Right renal pelvis (tissue), 4 donors: Measurements from ENCODE around the gene OTOA. TPM values are rescaled to one million over a fixed set of nuclear protein-coding genes. Genes with fewer than 3 reads are reported as not detected.
A peak's percentile ranks its signal among the peaks of the same experiment; 100 is the strongest.
"Not testable (repeated sequence)": the region's sequence is repeated elsewhere in the genome, so short reads cannot be mapped to it uniquely, and the experiment has no call there.

Experiments
- DNase-seq, 4 donors: peaks; one replicate each; pipeline ENCODE4 v3.0.0-alpha.2; 2013; ENCODE audit warnings: low read depth in 4 of 4, low spot score in 3 of 4, missing footprints in 1 of 4
- polyA plus RNA-seq, 4 donors: library from polyadenylated mRNA; unstranded; fragments of 120-200 nt; gene quantifications; one replicate each; pipeline ENCODE4 v1.2.1, GENCODE V29; 2013; ENCODE audit not compliant: insufficient read length in 4 of 4

OTOA gene
- polyA plus RNA-seq: under 1 TPM in 3 of 4 donors, not detected in 1; 0.07 to 0.17 (median 0.10) TPM

DNA sequence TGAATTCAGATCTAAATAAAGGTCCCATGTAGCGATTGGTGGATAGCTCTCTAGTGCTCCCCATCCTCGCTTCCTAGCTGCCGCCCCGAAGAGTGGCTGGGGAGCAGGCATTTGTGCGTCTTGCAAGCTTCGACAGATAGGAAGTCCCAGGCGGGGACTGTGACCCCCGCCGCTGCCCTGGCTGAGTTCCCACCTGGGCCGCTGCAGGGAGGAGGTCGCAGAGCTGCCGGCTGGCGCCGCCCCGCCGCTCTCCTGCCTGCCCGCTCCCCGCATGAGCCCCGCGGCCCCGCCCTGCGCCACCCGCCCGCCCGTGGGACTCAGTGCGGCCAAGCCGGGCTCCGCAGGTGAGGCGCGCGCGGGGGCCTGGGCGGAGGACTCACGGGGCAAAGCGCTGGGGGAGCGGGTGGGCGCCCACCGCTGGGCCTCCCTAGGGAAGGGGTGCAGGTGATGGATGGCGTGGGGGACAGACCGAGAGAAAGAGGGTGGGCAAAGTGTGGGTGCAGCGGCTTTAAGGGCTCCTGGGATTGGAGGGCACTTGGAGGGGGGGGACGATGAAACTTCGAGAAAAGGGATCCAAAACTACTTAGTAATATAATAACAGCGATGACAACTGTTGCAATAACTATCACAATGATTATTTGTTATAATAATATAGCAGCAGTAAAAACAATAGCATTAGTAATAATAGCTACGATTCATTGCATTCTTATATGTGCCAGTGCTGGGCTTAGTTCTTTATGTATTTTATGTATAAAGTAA is at the start of gene OTOA:
OTOA (plus strand) TSS at position 80 of the 759 bp plus-strand sequence. CDS start 14,547 bp downstream, outside the sequence.
- no peak for DNase-seq

DNA sequence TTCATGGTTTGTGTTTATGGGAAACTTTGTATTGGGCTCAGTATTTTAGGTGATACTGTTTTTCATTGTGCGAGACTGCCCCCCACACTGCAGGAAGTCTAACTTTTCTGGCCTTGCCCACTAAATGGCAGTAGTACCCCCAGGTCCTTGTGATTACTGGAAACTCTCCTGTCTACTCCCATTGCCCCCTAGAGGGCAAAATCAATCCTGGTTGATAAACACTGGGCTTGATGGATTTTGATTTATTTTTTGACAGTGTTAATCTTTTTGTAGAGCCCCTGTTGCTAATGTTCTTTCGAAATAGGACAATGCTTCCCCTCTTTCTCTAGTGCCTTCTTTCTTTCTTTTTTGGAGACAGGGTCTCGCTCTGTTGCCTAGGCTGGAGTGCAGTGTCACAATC is 48.9 kb upstream of the OTOA start:
- no peak for DNase-seq

DNA sequence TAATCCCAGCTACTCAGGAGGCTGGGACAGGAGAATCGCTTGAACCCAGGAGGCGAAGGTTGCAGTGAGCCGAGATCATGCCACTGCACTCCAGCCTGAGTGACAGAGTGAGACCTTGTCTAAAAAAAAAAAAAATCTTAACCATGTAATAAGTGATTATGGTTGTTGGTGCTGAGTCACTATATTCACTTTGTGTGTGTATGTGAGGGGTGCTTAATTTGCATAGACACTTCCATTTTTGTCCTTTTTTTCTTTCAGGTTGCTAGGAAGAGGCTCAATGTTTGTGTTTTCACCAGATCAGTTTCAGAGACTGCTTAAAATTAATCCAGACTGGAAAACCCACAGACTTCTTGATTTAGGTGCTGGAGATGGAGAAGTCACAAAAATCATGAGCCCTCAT is 46.2 kb upstream of the OTOA start:
- no peak for DNase-seq

- DNase-seq: no peak
Observed at GRCh38 chr16:21618281-21618680, 45.5 kb upstream of the OTOA start.

- no peak for DNase-seq
Observed at GRCh38 chr16:21619765-21620425, 43.9 kb upstream of the OTOA start.

DNA sequence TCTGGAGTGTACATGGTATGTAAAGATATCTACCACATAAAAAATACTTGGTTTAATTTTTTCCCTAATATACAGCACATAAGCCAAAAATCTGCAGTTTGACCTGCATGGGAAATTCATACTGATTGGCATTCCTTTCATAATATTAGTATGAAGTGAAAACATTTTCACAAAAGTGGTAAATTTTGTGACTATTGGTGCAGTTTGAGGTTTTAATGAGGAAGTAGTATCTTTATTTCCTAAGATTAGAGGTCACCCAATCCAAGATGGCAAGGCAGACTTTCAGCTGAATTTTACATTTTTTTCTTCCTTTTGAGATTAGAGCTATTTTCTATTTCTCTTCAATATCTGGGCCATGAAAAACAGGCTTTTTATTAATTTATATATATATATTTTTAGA is 43.2 kb upstream of the OTOA start:
- DNase-seq: no peak

GRCh38 chr16:21622545-21622944 is 41.2 kb upstream of the OTOA start:
- no peak for DNase-seq

- DNase-seq: peak in 1 of 4 donors; percentile 19
Observed at GRCh38 chr16:21625026-21625425, 38.7 kb upstream of the OTOA start.

DNA sequence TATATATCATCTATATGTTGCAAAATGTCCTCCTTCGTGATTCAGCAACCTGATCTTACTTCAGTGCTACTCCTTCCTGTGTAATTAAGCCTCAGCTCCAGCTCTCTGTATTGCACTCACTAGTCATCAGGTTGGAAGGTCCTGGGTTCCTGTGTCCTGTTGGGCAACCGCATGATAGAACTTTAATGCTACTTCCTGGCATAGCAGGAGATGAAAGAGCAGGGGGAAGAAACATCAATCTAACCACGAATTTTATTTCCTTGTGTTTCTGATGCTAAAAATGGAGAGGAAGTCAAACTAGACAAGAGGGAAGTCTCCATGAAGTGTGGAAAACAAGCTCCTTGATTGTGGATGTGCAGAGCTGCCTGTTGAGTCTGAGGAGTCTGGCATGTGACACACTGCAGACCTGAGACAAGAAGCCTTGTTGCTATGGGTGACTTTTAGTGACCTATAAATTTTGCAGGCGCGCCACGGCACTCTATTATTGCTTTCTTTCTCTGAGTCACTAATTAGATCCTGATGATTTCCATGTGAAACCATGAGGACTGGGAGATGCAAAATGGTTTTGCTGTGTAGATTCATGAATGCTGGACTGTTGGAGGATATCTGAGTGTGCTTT is 37.0 kb upstream of the OTOA start:
- no peak for DNase-seq

DNA sequence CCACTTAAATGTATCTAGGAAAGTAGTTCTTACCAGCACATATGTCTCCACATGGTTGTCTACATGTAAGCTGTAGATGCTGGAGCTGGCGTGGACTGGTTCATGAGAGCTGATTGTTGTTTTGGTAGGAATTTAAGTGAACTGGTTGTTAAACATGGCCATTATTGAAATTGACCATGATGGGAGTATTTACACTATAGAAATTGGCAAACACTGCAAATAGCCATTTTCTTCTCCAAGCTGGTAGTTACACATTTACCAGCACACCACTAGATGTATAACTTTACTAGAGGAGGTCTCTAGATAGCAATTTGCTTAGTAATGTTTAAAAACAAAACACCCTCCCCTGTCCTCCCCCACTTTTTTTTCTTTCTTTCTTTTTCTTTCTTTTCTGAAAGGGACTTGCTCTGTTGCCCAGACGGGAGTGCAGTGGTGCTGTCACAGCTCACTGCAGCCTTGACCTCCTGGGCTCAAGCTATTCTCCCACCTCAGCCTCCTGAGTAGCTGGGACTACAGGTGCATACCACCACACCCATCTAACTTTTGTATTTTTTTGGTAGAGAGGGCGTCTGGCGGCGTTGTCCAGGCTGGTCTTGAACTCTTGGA is 35.5 kb upstream of the OTOA start:
- no peak for DNase-seq

- DNase-seq: no peak
Observed at GRCh38 chr16:21628772-21629171, 35.0 kb upstream of the OTOA start.

DNA sequence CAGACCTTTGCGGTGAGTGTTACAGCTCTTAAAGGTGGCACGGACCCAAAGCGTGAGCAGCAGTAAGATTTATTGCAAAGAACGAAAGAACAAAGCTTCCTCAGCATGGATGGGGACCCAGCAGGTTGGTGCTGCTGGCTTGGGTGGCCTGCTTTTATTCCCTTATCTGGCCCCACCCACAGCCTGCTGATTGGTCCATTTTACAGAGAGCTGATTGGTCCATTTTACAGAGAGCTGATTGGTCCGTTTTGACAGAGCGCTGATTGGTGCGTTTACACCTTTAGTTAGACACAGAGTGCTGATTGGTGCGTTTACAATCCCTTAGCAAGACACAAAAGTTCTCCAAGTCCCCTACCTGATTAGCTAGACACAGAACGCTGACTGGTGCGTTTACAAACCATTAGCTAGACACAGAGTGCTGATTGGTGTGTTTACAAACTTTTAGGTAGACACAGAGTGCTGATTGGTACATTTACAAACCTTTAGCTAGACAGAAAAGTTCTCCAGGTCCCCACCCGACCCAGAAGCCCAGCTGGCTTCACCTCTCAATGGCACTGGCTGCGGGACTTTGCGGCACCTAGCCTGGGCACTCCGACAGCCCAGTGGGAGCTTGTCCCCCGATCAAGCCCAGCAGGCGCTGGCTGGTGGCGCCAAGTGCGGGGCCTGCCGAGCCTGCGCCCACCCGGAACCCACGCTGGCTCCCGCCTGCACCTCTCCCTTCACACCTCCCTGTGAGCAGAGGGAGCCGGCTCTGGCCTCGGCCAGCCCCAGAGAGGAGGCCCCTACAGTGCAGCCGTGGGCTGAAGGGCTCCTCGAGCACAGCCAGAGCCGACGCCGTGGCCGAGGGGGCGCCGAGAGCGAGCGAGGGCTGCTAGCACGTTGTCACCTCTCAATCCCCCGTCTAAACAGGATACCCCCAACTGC is 33.9 kb upstream of the OTOA start:
- not testable (repeated sequence) for DNase-seq

DNA sequence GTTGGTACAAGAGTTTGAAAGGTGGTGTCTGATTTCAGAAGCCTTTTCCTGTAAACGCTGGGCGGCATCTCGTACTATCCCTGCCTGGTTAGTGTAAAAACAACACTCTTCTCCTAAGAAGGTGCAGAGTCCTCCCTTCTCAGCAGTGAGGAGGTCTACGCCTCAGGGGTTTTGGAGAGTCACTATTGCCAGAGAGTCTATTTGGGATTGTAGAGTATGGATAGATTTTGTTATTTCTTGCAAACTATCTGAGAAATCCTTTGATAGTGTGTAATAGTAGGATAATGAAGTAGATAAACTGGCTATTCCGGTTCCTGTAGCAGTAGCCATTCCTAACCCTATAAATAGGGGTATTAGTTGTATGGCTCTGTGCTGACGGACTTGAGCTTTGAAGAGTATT is 32.9 kb upstream of the OTOA start:
- DNase-seq: not testable (repeated sequence)

GRCh38 chr16:21631376-21631775 is 32.4 kb upstream of the OTOA start:
- not testable (repeated sequence) for DNase-seq

DNA sequence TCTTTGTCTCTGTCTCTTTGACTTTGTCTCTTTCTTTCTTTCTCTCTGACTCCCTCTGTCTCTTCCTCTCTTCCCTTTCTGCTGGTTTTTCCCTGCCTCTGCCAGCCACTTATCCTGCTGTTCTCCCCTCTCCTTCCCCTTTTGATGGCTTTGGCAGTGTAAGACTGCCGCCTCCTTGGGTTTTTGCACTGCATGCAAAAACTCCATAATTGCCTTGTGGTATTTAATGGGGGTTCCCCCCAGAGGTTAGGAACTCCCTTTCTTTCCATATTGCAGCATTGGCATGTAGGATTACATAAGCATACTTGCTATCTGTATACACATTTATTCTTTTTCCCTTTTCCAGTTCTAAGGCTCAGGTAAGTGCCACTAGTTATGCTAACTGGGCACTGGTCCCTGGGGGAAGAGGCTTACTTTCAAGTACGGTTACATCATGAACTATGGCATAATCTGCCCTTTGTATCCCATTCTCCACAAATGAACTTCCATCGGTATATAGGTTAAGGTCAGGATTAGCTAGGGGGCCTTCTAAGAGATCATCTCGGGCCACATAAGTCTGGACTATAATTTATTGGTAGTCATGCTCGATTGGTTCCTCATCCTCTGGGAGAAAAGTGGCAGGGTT is 31.7 kb upstream of the OTOA start:
- not testable (repeated sequence) for DNase-seq

GRCh38 chr16:21634216-21634615 is 29.6 kb upstream of the OTOA start:
- no peak for DNase-seq

DNA sequence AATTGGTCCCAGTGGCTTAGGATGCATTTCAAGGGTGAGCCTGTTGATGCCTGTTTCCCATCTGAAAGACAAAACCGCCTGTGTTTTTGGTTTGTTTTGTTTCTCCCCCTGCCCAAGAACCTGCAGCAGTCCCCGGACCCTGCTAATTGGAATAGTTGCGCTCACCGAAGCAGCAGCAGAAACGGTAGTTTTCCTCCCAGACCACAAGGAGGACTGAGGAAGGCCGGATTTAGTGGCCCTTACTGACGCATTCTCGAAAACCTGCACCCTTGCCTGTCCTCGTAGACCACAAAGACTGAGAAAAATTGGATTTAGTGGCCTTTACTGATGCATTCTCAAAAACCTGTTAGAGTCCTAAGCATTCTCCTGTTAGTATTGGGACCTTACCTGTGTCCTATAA is 28.1 kb upstream of the OTOA start:
- not testable (repeated sequence) for DNase-seq

- DNase-seq: no peak
Observed at GRCh38 chr16:21637032-21637968, 26.5 kb upstream of the OTOA start.

DNA sequence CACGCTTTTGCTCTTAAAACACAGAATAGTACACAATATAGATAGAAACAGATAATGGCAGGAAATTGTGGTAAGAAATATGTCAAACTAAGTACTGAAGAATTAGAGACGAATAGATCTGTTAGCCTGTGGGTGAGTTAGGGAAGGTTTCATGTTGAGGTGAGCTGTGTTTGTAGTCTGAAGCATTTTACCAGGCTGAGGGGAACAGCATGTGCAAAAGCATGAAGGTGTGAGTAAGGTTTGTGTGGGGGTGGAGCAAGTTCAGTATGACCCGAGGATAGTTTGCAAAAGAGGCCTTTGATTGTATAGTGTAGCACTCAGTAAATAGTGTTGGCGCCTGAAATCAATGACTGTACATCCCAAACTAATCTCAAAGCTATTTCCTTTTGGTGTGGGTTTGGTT is 25.2 kb upstream of the OTOA start:
- DNase-seq: no peak
